GM21825 (cell line): ENCODE data around the gene GPR32.
"Not testable (repeated sequence)": the region's sequence is repeated elsewhere in the genome, so short reads cannot be mapped to it uniquely, and the experiment has no call there.

Source experiments
- ATAC-seq: cut with Tn5 transposase; IDR thresholded peaks from one replicate; pipeline ENCODE4 v1.9.1; 2021; ENCODE audit warnings: mild to moderate bottlenecking, moderate library complexity; ENCODE audit not compliant: unreplicated experiment

GPR32 gene

DNA sequence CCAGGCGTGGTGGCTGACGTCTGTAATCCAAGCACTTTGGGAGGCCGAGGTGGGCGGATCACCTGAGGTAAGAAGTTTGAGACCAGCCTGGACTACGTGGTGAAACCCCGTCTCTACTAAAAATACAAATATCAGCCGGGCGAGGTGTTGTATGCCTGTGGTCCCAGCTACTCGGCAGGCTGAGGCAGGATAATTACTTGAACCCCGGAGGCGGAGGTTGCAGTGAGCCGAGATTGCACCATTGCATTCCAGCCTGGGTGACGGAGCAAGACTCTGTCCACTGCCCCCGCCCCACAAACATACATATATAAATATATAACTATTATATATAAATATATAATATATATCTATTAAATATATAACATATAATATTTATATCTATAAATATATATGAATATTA is 23.1 kb upstream of the GPR32 start:
- ATAC-seq, result not testable (repeated sequence)

DNA sequence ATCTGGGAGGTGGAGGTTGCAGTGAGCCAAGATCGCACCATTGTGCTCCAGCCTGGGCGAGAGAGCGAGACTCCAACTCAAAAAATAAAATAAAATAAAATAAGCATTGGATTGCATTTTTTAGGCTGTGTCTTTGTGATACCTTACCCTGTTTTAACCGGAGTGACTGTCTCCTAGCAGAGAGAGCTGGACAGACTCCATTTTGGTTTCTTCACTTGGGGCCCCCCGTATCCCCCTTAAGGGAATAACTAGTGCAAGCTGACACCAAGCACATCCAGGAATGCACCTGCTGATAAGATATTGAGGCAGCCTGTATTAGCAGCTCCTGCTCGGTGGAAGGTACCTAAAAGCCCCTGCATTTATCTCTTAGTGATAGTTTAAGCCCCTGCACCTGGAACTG is 20.8 kb upstream of the GPR32 start:
- ATAC-seq, result no peak

DNA sequence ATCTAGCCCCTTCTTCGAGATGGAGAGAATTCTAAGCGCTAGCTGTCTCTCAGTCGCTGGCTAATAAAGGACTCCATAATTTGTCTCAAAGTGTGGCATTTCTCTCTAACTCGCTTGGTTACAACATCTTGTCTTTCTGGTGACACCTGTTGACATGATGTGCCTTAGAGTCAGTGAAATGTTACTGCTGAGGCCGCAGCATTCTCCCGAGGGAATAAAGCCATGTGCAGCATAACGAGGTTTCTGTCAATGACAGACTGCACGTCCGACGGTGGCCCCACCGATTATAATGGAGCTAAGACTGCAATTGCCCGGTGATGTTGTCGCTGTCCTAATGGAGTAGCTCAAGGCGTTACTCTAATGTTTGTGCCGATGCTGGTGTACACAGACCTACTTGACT is 20.3 kb upstream of the GPR32 start:
- no peak for ATAC-seq

DNA sequence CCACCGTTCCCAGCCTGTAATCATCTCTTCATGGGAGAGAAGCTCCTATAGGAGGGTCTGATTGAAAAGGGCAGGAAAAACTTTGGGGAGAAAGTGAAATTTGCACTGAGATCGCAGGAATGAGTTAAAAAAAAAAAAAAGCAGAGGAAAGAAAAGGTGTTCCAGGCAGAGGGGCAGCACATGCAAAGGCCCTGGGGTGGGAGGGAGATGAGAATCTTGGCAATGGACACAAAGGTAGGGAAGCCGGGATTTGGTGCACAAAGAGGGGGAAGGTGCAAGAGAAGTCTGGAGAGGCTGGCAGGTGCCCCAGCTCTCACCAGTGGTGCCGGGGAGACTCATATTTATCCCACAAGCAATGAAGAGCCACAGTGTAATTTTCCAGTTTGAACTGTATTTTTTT is 16.4 kb upstream of the GPR32 start:
- no peak for ATAC-seq

DNA sequence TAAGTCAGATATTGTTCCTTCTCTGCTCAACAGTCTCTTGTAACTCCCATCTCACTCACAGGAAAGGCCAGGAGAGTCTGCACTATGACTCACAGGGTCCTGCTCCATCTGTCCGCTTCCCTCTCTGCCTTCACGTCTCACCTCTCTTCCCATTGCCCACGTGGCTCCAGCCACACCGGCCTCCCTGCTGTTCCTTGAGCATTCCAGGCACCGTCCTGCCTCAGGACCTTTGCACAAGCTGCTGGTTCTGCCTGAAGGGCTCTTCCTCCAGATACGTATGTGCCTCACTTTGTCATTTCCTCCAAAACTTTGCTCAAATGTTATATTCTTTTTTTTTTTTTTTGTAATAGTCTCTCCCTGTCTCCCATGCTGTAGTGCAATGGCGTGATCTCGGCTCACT is 14.0 kb upstream of the GPR32 start:
- not testable (repeated sequence) for ATAC-seq

DNA sequence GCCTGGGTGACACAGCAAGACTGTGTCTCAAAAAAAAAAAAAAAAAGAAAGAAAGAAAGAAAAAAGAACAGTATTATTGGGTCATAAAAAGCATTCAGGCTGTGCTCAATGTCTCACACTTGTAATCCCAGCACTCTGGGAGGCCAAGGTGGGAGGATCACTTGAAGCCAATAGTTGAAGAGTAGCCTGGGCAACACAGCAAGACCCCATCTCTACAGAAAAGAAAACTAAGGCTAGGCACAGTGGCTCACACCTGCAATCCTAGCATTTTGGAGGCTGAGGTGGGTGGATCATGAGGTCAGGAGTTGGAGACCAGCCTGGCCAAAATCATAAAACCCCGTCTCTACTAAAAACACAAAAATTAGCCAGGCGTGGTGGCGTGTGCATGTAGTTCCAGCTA is 12.6 kb upstream of the GPR32 start:
- ATAC-seq, result not testable (repeated sequence)

DNA sequence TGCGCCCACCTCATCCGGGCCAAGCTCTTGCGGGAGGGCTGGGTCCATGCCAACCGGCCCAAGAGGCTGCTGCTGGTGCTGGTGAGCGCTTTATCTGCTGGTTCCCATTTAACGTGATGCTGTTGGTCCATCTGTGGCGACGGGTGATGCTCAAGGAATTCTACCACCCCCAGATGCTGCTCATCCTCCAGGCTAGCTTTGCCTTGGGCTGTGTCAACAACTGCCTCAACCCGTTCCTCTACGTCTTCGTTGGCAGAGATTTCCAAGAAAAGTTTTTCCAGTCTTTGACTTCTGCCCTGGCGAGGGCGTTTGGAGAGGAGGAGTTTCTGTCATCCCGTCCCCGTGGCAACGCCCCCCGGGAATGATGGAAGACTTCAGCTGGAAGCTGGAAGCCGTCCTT is 11.2 kb upstream of the GPR32 start:
- not testable (repeated sequence) for ATAC-seq

DNA sequence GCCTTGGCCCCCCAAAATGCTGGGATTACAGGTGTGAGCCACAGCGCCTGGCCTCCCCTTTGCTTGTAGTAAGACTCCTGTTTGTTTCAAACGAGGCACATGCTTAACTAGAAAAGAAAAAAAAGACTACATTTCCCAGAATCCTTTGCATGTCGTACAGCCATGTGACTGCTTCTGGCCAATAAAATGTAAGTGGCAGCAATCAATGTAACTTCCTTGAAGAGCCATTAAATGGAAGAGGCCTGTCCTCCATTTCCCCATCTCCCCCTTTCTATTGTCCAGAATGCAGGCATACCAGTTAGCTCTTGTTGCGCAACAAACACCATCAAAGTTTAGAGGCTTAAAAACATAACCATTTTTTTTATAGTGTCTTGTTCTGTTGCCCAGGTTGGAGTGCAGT is 10.4 kb upstream of the GPR32 start:
- ATAC-seq, result no peak

DNA sequence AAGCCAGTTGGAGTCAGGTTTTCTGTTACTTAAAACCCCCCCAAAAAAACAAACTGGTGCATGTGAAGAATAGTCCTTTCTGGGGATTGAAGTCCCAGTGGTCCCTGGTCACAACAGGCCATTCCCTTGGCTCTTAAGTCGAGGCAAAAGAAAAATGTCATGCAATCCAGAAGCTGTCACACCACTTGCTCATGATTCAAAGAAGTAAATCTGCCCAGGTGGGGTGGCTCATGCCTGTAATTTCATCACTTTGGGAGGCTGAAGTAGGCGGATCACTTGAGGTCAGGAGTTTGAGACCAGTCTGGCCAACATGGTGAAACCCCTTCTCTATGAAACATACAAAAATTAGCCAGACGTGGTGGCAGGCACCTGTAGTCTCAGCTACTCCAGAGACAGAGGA is 8.8 kb upstream of the GPR32 start:
- not testable (repeated sequence) for ATAC-seq

DNA sequence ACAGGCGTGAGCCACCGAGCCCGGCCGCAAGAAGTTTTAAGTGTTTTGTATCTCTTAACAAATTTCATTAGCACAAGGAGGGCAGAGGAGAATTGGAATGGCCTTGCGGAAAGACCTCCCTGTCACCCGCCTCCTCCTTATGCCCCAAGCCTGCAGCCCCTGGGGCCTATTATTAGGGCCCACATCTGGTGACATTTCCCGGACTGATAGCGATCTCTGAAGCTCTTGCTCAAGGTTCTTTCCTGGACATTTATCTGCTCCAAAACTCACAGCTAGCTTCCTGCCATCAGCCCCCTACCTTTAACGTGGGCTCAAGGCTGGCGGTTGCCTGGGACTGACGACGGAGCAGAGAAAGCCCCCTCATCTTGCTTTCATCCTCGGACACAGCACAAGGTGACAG is 6.7 kb upstream of the GPR32 start:
- ATAC-seq, result not testable (repeated sequence)

DNA sequence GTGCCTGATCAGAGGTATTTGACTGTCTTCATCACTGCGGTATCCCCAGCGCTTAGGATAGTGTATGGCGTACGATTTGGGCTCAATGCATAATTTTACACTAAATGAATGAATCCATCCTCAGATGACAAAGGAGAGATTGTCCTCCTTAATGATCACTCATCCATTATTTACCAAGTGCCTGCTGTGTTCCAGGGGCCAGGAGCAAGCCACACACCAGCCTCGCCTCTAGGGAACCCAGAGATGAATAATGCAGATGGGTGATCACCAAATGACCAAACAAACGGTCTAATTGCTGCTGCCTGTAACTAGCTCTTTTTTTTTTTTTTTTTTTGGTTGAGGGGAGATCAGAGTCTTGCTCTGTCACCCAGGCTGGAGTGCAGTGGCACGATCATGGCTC is 5.9 kb upstream of the GPR32 start:
- no peak for ATAC-seq

DNA sequence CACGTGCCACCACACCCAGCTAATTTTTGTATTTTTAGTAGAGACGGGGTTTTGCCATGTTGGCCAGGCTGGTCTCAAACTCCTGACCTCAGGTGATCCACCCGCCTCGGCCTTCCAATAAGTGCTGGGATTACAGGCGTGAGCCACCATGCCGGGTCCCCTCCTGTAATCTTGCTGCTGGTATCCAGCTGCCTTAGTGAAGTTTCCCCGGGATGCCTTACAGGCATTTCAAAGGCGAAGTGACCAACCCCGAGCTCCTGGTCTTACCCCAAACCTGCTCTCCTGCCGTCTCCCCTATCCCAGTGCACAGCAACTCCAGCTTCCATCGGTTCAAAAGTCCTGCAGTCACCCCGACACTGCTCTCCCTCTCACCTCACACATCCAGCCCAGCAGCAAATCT is 3.5 kb upstream of the GPR32 start:
- not testable (repeated sequence) for ATAC-seq

DNA sequence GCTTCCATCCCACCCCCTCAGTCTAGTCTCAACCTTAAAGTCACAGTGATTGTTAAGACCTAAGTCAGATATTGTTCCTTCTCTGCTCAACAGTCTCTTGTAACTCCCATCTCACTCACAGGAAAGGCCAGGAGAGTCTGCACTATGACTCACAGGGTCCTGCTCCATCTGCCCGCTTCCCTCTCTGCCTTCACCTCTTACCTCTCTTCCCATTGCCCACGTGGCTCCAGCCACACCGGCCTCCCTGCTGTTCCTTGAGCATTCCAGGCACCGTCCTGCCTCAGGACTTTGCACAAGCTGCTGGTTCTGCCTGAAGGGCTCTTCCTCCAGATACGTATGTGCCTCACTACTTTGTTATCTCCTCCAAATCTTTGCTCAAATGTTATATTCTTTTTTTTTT is 3.0 kb upstream of the GPR32 start:
- ATAC-seq, result not testable (repeated sequence)

DNA sequence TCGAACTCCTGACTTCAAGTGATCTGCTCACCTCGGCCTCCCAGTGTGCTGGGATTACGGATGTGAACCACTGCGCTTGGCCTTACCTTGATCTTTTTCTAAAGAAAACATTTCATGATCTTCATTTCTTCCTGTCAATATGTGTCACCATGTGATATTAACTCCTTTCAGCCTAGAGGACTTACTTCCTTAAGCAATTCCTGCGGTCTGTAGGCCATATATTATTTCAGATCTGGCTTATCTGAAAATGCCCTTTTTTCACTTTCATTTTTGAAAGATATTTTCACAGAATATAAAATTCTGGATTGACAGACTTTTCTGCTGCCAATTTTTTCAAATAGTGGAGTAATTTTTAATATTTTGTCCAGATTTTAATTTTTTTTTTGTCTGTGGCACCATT is 2.0 kb upstream of the GPR32 start:
- no peak for ATAC-seq

DNA sequence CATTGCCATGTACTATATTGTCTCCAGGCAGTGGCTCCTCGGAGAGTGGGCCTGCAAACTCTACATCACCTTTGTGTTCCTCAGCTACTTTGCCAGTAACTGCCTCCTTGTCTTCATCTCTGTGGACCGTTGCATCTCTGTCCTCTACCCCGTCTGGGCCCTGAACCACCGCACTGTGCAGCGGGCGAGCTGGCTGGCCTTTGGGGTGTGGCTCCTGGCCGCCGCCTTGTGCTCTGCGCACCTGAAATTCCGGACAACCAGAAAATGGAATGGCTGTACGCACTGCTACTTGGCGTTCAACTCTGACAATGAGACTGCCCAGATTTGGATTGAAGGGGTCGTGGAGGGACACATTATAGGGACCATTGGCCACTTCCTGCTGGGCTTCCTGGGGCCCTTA is 624 bp downstream of the GPR32 start:
- no peak for ATAC-seq

DNA sequence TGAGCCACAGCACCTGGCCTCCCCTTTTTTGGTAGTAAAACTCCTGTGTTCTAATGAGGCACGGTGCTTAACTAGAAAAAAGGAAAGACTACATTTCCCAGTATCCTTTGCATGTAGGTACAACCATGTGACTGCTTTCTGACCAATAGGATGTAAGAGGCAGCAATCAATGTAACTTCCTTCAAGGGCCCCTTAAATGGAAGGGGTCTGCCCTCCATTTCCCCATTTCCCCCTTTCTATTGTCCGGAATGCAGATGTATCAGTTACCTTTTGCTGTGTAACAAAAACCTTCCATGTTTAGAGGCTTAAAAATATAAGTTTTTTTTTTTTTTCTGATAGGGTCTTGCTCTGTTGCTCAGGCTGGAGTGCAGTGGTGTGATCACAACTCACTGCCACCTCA is 2.2 kb downstream of the GPR32 start:
- ATAC-seq, result no peak

DNA sequence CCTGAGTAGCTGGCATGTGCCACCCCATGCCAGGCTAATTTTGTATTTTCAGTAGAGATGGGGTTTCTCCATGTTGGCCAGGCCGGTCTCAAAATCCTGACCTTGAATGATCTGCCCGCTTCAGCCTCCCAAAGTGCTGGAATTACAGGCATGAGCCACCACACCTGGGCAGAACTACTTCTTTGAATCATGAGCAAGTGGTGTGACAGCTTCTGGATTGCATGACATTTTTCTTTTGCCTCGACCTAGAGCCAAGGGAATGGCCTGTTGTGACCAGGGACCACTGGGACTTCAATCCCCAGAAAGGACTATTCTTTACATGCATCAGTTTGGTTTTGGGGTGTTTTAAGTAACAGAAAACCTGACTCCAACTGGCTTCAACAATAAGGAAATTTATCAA is 2.6 kb downstream of the GPR32 start:
- ATAC-seq, result not testable (repeated sequence)

DNA sequence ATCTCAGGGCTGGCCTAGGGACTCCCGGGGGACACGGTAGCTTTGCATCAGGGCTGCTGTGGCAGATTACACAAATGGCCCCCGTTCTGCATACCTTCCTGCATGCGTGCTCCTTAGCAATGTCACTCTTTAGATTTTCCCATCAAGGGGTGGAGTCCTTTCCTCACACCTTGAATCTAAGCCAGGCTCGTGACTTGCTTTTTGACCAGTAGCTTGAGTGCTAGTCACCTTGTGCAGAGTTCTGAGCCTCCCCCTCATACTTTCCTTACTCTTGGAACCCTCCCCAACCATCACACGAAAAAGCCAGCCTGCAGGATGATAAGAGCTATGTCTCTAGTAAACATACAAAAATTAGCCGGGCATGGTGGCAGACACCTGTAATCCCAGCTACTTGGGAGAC is 3.2 kb downstream of the GPR32 start:
- ATAC-seq, result not testable (repeated sequence)

DNA sequence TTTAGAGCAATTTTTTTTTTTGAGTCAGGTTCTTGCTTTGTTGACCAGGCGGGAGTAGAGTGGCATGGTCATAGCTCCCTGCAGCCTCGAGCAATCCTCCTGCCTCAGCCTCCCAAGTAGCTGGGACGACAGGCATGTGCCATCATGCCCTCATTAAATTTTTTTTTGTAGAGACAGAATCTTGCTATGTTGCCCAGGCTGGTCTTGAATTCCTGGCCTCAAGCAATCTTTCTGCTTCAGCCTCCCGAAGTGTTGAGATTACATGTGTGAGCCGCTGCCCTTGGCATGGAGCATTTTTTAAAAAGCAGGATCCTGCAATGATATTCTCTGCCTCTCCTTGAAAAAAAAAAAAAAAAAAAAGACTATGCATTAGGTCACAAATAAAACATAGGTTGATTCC is 5.9 kb downstream of the GPR32 start:
- ATAC-seq, result no peak

DNA sequence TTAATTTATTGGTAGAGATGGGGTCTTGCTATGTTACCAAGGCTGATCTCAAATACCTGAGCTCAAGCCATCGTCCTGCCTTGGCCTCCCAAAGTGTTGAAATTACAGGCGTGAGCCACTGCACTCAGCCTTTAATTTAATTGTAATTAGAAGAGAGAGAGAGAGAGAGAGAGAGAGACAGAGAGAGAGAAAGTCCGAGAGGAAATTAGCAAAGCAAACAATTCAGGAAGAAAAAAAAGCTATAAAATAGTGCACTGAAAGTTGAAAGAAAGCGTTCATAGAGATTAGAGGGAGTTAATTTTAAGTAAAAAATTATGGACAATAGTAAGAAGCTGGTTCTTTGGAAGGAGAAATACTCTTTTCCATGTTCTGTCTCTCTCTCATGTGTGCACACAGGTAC is 7.0 kb downstream of the GPR32 start:
- no peak for ATAC-seq

DNA sequence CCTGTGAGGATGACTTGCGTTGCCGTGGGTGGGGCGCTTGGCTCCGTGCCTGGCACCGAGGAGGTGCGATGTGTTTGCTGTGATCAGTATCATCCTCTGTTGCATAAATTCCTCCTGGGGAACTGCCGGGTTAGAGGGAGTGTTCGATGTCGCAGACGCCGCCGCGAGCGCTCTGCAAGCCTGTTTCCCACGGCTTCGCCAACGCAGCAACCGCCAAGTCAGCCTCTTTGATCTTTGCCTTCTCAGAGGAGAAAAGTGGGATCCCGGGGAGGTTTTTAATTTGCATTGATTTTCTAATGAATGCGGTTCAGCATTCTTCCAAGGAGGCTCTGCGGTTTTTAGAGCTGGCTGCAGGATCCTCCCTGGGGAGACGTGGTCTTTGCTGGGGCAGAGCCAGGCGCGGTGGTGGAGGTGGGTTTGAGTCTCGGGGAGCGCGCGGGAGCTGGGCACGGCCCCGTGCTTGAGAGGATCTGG is 7.6 kb downstream of the GPR32 start:
- ATAC-seq, result no peak

DNA sequence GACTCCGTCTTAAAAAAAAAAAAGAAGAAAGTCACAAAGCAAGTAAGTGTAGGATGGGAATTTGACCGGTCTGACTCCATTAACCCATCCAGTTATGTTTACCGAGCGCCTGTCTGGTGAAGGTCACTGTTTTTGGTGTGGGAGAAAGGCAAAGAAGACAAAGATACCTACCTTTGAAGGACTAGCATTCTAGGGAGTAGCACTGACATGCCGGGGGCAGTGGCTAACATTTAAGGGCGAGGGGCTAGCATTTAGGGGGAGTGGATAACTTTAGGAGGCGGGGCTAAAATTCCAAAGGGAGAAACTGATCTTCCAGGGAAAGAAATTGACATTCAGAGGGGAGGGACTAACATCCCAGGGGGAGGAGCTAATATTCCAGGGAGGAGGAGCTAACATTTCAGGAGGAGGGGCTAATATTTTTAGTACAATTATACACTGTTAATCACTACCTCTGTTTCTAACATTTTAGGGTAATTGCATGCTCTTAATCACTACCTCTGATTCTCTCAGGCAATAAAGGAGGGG is 8.7 kb downstream of the GPR32 start:
- ATAC-seq, result no peak
